Dedifferentiated amniotic fluid mesenchymal stem cell (primary cell): ENCODE measurements around the gene ICAM4.

ENCODE experiments used
- DNase-seq: peaks from one replicate; pipeline ENCODE4 v3.0.0-alpha.2; 2016; ENCODE audit errors: extremely low spot score

Gene ICAM4

GRCh38 chr19:10290876-10291553, 4.3 kb downstream of the ICAM4 start:
- DNase-seq = no peak

DNA sequence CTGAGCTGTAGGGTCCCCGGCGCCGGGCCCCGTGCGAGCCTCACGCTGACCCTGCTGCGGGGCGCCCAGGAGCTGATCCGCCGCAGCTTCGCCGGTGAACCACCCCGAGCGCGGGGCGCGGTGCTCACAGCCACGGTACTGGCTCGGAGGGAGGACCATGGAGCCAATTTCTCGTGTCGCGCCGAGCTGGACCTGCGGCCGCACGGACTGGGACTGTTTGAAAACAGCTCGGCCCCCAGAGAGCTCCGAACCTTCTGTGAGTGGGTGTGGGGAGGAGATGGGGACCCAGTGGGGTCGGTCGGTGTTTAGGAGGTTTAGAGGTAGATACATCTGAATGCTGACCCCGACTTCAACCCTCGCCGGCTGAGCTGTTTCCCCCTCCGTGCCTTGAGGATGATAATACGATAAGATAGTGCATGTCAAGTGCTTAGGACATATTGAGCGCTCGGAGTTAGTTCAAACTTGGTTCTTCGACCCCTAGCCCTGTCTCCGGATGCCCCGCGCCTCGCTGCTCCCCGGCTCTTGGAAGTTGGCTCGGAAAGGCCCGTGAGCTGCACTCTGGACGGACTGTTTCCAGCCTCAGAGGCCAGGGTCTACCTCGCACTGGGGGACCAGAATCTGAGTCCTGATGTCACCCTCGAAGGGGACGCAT, 4.9 kb downstream of the ICAM4 start:
- DNase-seq = no peak

- DNase-seq = peak; percentile 37
These were observed 5.5 kb downstream of the ICAM4 start for GRCh38 chr19:10292206-10292788.

DNA sequence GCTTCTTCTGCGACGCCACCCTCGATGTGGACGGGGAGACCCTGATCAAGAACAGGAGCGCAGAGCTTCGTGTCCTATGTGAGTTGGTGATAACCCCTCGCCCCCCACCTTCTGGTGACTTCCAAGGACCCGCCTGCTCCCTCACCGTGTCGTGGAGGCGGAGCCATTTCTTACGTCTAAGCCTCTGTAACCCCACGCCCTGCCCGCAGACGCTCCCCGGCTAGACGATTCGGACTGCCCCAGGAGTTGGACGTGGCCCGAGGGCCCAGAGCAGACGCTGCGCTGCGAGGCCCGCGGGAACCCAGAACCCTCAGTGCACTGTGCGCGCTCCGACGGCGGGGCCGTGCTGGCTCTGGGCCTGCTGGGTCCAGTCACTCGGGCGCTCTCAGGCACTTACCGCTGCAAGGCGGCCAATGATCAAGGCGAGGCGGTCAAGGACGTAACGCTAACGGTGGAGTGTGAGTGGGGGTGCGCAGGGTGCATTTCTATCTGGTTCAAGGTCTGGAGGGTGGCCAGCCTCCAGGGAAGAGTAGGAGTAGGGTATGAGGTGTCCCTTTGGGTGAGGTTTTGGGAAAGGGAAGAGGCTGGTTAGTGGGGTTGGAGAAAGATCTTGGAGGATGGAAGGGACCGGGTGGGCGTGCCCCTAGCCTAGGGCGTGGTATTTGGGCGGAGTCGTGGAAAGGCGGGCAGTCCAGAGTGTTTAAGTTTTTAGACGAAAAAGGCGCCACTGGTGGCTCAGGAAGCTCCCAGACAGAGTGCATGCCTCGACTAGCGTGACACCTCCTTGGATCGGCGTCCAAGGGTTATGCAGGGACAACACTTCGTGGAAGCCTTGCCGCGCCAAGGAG, 6.3 kb downstream of the ICAM4 start:
- no peak for DNase-seq

GRCh38 chr19:10293637-10294367, 7.0 kb downstream of the ICAM4 start:
- DNase-seq = no peak

GRCh38 chr19:10294368-10294697, 7.6 kb downstream of the ICAM4 start:
- DNase-seq = no peak

DNA sequence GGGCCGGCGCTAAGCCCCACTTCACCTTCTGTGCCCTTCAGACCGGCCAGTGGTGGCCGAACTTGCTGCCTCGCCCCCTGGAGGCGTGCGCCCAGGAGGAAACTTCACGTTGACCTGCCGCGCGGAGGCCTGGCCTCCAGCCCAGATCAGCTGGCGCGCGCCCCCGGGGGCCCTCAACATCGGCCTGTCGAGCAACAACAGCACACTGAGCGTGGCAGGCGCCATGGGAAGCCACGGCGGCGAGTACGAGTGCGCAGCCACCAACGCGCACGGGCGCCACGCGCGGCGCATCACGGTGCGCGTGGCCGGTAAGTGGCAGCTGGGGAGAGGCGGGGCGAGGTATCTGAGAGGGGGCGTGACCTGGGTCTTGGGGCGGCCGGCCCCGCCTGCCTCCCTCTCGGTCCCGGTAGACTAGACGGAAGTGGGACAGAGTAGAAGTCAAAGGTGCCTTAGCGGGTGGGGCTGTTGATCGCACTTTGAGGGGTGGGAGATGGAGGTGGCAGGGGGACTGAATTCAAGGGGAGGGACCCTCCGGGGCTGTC, 8.6 kb downstream of the ICAM4 start:
- DNase-seq = no peak

GRCh38 chr19:10295847-10296591, 9.3 kb downstream of the ICAM4 start:
- DNase-seq = no peak

DNA sequence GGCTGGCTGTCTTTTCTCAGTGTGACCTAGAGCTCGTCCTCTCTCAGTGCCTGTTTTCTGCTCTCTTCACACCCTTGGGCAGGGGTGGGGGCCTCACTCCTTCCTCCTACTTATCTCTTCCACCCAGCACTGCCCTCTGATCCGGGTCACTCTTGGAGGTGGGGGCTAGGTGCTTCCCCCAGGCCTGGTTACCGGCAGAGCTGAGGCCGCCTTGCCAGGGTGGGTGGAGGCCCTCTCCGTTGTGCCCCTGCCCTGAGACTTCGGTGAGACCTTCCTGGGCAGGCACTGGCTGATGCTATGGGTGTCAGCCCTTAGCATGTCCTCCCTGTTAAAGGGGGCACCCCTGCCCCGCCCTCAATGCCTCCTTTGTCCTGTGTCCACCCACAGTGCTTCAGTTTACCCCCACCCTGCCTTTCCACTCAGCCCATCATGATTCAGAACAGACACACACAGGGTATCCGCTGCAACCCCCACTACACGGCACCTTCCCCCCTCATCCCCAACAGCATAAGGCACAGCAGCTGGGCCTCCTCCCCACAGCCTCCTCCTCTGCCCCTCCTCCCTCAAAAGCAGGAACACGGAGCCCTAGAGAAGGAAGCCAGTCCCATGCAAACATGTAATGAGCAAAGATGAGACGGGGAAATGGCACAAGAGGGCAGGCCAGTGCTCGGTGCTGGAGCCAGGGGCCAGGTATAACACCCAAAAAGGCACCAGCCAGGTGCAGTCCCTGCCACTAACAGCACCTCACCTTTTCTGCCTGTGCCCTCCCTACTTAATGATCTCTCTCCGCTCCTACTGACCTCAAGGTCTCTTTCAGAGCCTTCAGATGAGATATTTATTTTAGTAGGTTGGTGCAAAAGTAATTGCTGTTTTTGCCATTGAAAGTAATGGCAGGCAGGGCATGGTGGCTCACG, 13.0 kb downstream of the ICAM4 start:
- DNase-seq = no peak

DNA sequence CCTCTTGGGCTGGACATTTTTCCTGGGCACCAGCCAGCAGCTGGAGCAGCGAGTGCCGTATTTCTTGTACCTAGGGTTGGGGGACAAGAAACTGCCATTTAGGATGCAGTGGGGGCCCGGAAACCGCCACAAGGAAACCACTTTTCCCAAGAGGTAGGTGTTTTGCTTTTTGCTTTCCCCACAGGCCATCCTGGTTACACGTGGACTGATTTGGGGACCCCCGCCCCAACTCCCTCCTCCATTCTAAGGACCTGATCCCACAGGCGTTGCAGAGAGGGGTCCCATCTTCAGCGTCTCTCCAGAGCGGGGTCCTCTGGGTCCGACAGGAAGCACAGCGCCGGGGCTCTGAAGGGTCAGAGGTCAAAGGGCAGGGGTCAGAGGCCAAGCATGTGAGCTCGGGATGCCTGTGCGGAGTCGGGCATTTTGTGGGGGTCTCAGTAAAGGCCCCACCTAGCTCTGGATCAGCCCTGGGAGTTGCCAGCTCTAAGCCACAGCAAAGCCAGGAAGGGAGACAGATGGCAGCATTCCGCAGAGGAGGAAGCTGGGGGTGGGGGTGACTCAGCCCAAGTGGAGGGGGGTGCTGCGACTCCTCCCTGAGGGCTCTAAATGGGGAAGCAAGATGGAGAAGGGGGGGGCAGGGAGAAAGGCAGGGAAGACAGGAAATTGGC, 18.5 kb downstream of the ICAM4 start:
- no peak for DNase-seq

- no peak for DNase-seq
These were observed 19.6 kb downstream of the ICAM4 start for GRCh38 chr19:10306327-10306726.

- no peak for DNase-seq
These were observed 22.7 kb downstream of the ICAM4 start, which contains the start of gene ZGLP1 for GRCh38 chr19:10309423-10309822. Gene ZGLP1, minus strand, starts transcription at chr19:10309815.

GRCh38 chr19:10315335-10316214, 28.8 kb downstream of the ICAM4 start, which contains the start of gene FDX2:
Gene FDX2, minus strand, starts transcription at chr19:10316015. Its CDS starts 19 bp downstream, at chr19:10315996.
- DNase-seq = peak; percentile 68

DNA sequence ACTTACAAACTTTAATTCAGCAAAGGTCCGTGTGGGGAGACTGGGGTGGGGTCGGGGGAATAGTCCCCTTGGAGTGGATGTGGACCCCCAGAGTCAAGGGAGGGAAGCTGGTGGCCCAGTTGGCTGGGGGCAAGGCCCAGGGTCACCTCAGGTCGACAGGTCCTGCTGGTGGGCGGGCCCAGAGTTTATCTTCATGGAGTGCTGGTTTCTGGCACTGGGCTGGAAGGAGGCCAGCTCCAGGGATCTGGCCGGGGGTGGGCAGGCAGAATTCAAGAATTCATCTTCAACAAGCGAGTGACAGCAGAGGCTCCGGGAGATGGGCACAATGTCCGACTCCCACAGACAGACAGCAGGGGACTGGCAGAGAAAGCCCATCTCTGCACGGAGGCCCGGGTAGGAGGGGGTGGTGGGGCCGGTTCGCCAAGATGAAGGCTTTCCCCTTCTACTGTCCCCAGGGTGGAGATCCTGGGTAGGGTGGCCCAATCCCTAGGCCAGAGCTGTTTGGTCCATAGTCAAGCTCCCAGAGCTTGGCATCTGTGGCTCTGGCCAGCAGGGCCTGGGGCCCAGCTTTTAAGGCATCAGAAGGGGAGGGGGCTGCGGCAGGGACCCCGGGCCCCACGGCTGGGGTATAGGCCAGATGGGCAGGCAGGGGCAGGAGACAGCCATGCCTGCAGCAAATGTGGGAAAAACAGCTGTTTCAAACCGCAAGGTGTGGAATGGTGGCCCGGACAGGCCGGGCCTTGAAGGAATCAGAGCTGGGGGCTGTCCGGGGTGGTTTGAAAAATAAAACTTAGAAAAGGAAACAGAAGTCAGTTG, 29.7 kb downstream of the ICAM4 start:
- DNase-seq = no peak

DNA sequence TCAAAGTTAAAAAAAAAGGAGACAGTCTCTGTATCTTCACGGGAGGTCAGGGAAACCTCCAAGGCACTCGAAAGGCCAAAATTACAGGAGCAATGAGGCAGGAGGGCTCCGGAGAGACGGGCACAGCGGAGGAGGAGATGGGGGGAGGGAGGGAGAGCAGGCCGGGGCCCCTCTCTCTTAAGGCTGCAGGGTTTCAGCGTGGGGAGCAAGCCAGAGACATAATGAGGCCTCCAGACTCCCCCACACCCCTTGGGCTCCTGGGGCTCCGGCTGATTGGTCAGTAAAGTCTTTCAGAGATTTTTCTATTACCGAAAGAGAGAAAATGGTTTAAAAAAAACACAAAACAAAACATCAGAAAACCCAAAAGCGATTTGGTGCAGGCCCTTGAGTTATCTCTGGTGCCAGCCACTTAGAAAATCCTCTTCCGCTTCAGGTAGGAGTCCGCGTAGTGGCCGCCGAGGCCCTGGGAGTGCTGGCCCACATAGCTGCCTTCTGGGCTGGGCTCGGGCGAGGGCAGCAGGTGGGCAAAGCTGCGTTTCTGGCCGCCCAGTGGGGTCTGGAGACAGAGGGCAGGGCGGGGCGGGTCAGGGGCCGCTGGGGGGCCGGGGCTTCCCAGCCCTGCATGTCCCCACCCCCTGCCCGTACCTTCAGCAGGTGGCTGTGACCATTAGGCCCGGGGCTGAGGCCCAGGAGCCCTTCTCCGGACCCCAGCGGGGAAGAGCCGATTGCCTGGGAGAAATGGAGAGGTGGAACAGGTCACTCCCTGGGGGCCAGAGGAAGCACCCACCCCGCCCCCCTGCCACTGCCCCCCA, 30.5 kb downstream of the ICAM4 start:
- no peak for DNase-seq

DNA sequence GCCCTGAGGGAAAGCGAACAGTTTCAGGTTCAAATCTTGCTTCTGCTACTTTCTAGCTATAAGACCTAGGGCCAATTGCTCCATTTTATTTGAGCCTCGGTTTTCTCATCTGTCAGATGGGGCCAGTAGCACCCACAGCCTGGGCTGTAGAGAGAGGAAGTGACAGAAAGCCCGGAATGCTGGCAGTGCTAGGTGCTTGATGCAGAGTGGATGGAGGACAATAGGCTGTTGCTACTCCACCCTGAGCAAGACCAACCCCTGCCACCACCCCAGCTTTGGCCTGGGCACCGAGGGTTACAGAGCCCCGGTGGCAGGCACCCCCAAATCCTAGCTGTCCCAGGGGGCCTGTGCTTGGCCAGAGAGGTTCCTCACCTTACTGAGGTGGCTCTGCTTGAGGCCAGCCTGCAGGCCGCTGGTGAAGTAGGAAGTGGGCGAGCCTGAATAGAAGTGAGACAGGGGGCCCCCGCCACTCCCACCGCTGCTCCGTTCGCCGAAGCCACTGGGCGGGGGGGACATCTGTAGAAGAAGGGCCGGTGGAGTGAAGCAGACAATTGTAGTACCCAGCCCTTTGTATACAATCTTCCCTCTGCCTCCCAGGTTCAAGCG, 31.2 kb downstream of the ICAM4 start:
- DNase-seq = no peak
